ENCODE results near the gene PUS1.
"Not testable (repeated sequence)": the region's sequence is repeated elsewhere in the genome, so short reads cannot be mapped to it uniquely, and the experiment has no call there.

The PUS1 gene

DNA sequence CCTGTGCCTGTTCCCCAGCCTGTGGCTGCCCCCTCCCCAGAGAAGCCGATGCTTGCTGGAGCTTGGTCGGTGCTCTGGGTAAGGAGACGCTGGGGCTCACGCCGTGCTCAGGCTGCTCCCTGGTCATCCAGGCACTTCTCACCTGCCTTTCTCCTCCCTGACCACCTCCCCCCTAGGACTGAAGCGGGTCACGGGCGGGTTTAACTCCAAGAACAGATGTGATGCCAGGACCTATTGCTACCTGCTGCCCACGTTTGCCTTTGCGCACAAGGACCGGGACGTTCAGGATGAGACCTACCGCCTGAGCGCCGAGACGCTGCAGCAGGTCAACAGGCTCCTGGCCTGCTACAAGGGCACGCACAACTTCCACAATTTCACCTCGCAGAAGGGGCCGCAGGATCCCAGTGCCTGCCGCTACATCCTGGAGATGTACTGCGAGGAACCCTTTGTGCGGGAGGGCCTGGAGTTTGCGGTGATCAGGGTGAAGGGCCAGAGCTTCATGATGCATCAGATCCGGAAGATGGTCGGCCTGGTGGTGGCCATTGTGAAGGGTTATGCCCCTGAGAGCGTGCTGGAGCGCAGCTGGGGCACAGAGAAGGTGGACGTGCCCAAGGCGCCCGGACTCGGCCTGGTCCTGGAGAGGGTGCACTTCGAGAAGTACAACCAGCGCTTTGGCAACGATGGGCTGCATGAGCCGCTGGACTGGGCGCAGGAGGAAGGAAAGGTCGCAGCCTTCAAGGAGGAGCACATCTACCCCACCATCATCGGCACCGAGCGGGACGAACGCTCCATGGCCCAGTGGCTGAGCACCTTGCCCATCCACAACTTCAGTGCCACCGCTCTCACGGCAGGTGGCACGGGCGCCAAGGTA is 12.3 kb downstream of the PUS1 start:
- DNase-seq = no peak

DNA sequence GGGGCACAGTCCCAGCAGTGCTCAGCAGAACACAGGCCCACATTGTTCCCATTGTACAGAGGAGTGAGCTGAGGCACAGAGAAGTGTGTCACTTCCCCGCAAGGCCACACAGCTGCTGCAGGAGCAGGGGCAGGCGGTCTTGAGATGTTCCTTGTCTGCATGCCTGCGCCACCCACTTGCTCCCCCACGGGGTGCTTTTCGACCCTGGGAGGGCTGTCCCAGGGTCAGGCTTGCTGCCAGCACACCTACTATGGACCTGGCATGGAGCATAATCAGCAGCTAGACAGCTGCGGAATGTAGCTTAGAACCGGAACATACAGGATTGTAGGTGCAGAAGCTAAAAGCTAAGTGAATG is 12.9 kb downstream of the PUS1 start:
- DNase-seq = no peak

DNA sequence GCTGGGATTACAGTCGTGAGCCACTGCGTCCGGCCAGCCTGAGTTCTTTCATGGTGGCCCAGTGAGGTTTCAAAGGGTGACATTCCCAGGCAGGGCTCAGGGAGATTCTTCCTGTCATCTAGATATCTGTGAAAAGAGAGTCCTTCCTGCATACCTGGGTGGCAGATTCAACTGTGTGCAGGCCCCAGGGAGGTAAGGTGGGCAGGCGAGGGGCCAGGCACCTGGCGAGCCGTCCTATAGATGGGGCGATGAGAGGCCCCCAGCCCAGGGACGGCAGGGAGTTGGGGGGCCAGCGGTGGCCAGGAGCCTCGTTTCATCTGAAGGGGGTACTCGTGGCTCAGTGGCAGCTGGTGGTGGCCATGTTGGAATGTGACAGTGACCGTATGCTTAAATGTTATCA is 13.6 kb downstream of the PUS1 start:
- no peak for DNase-seq

DNA sequence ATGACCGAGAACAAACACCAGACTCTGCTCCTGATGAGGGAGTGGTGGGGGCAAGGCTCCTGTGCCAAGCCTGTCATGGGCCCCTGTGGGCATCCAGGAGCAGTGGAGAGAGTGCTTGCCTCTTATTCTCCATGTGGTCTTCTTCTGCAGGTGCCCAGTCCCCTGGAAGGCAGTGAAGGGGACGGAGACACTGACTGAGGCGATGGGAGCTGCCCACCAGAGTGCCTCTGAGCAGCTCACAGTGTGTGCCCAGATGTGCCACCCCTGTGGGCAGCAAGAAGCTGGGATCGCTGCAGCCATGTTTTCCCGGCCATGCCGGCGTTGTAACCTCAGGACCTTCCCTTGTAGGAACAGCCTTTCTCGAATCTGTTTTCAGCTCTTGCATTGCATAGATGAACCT is 14.3 kb downstream of the PUS1 start:
- no peak for DNase-seq

DNA sequence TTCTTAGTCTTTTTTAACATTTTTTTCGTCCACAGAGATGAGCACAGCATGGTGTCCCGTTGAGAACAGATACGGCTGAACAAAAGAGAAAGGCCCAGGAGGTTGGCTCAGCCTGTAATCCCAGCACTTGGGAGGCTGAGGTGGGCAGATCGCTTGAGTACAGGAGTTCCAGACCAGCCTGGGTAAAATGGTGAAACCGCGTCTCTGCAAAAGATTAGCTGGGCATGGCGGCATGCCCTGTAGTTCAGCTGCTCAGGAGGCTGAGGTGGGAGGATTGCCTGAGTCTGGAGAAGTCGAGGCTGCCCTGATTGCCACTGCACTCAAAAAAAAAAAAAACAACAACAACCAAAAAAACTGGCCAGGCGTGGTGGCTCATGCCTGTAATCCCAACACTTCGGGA is 14.8 kb downstream of the PUS1 start:
- no peak for DNase-seq

DNA sequence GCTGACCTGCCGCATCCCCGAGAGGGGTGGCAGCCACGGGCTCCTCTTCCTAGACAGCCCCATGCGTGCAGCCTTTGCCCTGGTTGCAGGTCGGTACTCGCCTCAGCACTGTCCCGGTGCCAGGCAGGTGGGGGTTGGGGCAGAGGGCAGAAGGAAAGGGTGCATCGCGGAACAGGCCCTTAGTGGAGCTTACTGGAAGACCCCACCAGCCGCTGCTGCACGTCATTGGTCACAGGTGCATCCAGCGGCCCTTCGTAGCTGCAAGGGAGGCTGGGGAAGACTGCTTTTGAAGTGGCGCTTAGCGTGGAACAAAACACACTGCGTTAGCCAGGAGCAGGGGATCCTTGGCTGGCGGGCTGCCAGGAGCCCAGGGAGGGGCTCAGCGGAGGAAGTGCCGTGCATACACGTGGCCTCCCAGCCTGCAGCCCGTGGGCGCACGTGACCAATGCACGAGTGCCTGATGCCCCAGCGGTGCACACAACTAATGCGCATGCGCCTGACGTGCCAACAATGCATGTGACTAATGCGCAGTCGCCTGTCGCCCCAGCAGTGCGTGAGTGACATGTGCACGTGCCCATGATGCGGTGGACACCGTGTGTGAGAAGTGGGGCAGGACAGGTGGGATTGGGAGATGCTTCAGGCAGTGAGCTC is 15.7 kb downstream of the PUS1 start:
- DNase-seq = no peak

DNA sequence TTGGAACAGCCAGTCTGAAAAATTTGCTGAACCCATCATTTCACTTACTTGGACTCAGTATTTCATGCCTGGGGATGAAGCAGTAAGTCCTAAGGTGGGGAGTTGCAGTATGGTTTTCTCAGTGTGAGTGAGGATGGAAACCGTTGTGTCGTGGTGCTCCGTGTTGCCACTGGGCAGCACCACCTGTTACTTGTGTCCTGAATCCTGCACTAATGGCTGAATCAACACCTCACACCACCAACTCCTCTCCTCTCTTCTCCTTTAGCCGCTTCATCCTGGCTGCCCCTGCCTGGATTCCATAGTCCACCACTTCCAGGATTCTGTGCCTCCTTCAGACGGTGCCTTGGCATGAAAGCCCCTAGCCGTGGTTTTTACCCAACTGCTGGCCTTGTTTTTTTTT is 17.7 kb downstream of the PUS1 start:
- no peak for DNase-seq

DNA sequence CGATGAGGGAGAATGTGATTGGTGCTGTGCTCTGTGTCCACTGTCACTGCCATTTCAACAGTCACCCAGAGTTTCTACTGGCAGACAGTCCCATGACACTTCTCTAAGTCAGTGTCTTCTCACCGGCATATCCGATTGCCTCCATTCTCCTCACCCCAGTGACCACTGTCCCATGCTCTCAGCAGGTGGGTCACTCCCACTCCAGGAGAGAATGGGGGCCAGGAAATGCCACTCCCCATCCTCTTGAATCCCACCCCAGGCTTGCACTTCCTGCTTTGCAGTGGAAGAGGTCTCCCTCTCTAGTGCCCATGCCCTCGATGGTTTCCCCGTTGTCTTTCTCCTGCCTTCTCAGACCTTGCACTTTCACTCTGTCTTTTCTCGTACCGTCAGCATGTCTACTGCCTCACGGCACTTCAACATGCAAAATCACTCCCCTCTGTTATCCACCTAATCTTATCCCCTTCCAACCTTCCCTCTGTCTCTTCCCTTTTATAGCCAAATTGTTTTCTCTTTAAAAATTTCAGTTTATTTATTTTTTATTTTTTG is 18.5 kb downstream of the PUS1 start:
- DNase-seq = no peak

DNA sequence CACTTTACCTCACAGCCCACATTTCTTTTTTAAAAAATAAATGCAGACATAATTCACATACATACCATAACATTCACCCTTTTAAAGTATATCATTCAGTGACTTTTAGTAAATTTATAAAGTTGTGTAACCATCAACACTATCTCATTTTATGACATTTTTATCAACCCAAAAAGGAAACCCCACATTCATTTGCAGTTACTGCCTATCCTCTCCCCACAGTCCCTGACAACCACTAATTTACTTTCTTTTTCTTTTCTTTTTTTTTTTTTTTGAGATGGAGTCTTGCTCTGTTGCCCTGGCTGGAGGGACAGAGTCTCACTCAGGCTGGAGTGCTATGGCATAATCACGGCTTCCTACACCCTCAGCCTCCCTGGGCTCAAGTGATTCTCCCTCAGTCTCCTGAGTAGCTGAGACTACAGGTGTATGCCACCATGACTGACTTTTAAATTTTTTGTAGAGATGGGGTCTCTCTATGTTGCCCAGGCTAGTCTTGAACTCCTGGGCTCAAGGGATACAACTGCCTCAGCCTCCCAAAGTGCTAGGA is 19.2 kb downstream of the PUS1 start:
- DNase-seq = no peak

DNA sequence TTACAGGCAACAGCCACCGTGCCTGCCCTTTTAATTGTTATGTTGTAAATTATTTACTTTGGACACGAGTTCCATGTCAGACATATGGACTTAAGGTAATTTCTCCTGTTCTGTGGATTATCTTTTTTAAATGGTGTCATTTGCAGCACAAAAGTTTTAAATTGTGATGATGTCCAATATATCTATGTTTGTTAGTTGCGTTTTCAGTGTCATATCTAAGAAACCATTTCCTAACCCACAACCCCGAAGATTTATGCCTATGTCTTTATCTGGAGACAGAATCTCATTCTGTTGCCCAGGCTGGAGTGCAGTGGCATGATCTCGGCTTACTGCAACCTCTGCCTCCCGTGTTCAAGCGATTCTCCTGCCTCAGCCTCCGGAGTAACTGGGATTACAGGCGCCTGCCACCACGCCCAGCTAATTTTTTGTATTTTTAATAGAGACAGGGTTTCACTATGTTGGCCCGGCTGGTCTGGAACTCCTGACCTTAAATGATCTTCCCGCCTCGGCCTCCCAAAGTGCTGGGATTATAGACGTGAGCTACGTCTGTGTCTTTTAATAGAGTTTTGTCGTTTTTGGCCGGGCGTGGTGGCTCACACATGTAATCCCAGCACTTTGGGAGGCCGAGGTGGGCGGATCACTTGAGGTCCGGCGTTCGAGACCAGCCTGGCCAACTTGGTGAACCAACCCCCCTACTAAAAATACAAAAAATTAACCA is 19.8 kb downstream of the PUS1 start:
- not testable (repeated sequence) for DNase-seq

DNA sequence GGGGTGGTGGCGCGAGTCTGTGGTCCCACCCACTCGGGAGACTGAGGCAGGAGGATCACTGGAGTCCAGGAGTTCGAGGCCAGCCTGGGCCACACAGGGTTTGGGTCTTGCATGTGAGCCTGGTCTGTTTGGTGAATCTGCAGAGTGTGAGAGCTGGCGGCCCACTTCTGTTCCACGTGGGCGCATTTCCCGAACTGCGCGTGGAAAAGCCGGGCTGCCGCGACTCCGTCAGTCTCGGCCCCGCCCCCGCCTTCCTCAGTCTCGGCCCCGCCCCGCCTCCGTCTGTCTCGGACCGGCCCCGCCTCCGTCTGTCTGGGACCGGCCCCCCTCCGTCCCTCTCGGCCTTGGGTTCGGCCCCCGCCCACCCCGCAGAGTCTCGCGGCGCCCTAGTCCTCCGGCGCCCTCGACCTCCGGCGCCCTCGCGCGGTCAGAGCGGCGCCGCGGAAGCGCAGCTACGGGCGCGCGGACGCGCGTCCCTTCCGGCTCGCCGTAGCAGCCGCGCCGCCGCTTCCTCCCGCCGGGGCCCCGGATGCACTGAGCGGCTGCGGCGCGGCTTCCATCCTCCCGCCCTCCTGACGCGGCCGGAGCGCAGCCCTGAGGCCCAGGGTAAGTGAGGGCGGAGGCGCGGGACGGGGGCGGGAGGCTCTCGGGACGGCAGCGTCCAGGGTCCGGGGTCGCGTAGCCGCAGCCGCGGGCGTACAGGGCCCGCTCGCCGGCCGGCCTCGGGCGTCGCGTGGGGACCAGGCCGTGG is 20.5 kb downstream of the PUS1 start, which contains the start of gene EP400:
Gene EP400 (plus strand): TSS at position 512 of the 751 bp plus-strand sequence. CDS start 10,678 bp downstream, outside the sequence.
- DNase-seq = peak; percentile 98 to 100 (median 100)

DNA sequence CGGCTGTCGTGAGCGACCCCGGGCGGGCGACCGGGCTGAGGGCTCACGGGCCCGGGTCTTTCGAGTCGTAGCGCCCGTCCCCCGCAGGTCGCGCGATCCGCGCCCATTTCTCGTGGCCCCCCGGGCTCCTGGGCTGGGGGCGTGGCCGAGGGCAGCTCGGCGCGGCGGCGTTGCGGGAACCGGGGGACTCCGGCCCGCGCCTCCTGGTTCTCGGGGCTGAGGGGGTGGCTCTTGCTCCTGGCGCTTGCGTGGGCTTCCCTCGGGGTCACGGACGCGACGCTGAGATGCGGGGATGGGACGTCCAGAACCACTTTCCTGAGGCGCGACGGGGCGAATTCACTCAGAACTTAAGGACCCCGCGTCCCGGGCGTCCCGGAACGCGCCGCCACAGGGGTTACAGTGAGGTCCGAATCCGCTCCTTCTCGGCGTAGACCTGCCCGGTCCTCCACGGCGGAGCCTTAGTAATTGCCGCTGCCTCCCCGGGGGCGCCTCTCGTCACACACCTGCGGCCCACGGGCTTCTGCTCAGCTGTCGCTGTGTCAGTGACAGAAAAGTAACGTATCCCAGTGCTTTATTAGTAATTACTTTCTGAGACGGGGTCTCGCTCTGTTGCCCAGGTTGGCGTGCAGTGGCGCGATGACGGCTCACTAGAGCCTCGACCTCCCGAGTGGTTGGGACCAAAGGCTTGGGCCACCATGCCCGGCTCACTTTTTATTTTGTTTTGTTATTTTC is 21.3 kb downstream of the PUS1 start:
- peak; percentile 25 to 60 (median 38) for DNase-seq

DNA sequence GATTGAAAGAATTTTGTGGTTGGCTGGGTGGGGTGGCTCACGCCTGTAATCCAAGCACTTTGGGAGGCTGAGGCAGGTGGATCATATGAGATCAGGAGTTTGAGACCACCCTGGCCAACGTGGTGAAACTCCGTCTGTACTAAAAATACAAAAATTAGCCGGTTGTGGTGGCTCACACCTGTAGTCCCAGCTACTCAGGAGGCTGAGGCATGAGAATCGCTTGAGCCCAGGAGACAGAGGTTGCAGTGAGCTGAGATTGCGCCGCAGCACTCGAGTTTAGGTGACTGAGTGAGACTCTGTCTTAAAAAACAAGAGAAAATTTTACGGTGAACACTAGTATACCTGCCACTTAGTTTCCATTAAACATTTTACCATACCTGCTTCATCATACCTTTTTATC is 24.7 kb downstream of the PUS1 start:
- not testable (repeated sequence) for DNase-seq

DNA sequence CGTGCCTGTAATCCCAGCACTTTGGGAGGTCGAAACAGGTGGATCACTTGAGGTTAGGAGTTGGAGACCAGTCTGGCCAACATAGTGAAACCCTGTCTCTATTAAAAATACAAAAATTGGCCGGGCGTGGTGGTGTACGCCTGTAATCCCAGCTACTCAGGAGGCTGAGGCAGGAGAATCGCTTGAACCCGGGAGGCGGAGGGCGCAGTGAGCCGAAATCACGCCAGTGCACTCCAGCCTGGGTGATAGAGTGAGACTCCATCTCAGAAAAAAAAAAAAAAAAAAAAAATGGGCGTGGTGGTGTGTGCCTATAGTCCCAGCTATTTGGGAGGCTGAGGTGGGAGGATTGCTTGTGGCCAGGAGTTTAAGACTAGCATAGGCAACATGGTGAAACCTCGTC is 25.4 kb downstream of the PUS1 start:
- DNase-seq = not testable (repeated sequence)

DNA sequence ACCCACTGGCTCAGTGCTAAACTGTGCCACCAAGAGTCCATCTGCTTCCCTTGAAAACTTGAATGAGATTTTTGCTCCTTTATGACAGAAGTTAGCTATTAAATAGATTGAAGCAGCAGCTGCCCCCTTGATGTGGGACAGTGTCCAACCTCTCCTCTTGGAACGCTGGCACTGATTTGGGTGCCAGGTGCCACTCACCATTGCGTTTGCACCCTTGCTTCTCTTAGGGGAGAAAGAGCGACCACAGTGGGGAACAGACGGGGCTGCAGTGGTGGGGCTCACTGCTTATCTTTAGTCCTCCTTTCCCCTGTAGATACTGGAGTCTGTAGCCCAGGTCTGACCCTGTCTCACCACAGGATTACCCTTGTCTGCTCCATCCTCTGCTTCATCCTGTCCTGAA is 30.0 kb downstream of the PUS1 start:
- DNase-seq = no peak

DNA sequence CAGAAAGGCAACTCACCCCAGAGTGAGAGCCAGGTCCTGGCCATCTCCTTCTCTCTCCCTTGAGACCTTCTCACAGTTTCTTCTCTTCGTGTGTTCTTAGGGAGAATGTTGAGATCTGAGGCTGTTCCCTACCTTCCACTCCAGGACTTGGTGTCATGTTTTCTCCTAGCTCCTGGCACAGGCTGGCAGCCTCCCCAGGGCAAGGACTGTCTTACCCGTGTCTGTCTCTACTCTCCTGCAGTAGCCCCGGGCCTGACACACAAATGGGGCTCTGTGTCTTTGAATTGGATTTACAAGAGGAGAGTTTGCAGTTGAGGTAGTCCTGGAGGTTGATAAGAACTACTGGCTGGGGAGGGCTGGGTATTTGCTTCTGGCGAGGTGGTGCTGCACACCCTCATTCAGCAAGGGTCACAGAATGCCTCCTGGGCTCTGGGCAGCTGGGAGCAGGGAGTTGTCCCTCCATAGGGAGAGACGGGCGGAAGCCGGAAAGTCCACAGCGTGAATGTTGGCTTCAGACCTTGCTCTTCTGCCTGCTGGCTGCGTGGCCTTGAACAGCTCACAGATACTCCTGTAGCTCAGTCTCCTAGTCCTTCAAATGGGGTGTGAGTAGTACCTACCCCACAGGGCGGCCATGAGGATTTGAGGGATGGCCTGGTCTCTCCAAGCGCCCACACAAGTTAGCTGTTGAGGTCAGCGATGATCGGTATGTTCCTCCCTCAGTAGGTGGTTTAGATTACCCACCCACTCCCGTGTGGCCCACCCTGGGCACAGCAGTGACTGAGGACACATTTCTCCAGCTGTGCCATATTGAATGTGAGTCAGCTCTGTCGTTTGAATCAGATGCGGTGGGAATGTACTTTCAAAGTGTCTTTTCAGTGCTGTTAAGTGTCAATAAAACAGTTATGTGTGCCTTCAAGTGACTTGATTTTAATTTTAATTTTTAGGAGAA is 30.8 kb downstream of the PUS1 start:
- no peak for DNase-seq

DNA sequence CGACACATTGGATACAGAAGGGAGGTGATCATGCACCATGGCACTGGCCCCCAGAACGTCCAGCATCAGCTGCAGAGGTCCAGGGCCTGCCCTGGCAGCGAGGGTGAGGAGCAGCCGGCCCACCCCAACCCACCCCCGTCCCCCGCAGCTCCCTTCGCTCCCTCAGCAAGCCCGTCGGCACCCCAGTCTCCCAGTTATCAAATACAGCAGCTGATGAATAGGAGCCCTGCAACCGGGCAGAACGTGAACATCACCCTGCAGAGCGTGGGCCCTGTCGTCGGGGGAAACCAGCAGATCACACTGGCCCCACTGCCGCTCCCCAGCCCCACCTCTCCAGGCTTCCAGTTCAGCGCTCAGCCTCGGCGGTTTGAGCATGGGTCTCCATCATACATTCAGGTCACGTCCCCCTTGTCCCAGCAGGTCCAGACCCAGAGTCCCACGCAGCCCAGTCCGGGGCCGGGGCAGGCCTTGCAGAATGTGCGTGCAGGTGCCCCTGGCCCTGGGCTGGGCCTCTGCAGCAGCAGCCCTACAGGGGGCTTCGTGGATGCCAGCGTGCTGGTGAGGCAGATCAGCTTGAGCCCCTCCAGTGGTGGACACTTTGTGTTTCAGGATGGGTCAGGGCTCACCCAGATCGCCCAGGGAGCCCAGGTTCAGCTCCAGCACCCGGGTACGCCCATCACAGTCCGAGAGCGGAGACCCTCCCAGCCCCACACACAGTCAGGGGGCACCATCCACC is 31.7 kb downstream of the PUS1 start:
- not testable (repeated sequence) for DNase-seq

DNA sequence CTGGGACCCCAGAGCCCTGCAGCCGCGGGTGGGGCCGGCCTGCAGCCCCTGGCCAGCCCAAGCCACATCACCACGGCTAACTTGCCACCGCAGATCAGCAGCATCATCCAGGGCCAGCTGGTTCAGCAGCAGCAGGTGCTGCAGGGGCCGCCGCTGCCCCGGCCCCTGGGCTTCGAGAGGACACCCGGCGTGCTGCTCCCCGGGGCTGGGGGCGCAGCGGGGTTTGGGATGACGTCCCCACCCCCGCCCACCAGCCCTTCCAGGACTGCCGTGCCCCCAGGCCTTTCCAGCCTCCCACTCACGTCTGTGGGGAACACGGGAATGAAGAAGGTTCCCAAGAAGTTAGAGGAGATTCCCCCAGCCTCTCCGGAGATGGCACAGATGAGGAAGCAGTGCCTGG is 32.3 kb downstream of the PUS1 start:
- not testable (repeated sequence) for DNase-seq

DNA sequence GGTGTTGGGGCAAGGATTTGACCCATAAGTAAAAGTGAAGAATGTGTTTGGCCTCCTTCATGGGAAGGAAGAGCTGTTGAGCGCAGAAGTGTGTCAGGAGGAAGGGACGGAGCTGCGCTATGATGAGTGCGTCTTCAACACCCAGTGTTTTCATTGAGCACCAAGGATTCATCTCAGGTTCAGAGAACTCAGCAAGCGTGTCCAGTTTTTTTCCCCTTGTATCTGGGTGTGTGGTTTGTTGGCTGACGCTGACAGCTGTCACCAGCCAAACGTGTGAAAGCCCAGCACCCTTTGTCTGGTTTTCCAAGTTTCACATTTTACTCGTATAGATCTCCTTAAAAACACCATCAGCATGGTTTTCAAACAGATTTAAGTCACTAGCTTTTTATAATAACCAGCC is 33.0 kb downstream of the PUS1 start:
- no peak for DNase-seq

DNA sequence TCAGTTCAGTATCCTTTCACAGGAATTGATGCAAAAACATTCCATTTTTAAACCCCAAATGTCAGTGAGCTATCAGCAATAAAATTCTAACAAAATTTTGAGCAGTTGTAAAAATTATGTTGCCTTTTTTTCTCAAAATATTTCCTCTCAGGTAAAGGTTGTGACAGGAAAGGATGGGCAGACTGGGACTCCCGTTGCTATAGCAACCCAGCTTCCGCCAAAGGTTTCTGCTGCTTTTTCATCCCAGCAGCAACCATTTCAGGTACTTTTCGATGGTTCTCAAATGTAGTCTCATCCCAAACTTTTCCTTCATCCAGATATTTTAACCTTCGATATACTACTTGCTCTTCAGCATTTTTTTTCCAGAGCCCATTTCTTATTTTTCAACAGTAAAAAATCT is 34.3 kb downstream of the PUS1 start:
- no peak for DNase-seq

Data from suppressor macrophage treated with lipopolysaccharide for 1 hour (primary cell).